Activated CD4-positive, alpha-beta T cell treated with anti-CD3 and anti-CD28 coated beads, Interleukin-2, amount 50 U/mL, for 24 hours (primary cell): ENCODE results near the gene SHISAL1.

ENCODE experiments used
- DNase-seq, 2 donors: peaks; one replicate each; pipeline ENCODE4 v3.0.0-alpha.2; 2020; ENCODE audit warnings: low read depth in 1 of 2, low spot score in 1 of 2

SHISAL1 gene

DNA sequence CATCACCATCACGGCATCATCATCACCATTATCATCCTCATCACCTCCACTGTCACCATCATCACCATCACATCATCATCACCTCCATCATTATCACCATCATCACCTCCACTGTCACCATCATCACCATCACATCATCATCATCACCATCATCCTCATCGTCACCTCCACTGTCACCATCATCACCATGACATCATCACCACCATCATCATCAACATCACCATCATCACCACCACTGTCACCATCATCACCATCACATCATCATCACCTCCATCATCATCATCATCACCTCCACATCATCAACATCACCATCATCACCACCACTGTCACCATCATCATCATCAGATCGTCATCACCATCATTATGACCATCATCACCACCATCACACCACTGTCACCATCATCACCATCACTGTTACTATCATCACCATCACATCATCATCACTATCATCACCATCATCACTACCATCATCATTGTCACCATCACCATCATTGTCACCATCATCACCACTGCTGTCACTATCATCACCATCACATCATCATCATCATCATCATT is 99.2 kb downstream of the SHISAL1 start:
- no peak for DNase-seq

DNA sequence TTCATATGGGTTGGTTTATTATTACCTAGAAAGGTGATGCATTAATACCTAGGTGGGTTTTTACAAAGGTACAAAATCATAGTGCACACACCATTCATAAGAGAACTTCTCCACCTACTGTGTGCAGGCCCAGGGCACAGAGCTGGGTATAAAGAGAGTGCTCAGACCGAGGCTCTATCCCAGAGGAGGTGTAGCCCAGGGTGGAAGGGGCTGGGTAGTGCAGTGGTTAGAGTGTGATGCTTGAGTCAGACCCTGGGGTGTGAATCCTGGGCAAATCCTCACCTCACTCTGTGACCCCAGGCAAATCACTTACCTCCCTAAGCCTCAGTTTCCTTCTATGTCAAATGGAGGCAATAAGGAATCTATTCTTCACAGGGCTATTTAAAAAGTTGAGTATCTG is 99.8 kb downstream of the SHISAL1 start:
- DNase-seq, result no peak

DNA sequence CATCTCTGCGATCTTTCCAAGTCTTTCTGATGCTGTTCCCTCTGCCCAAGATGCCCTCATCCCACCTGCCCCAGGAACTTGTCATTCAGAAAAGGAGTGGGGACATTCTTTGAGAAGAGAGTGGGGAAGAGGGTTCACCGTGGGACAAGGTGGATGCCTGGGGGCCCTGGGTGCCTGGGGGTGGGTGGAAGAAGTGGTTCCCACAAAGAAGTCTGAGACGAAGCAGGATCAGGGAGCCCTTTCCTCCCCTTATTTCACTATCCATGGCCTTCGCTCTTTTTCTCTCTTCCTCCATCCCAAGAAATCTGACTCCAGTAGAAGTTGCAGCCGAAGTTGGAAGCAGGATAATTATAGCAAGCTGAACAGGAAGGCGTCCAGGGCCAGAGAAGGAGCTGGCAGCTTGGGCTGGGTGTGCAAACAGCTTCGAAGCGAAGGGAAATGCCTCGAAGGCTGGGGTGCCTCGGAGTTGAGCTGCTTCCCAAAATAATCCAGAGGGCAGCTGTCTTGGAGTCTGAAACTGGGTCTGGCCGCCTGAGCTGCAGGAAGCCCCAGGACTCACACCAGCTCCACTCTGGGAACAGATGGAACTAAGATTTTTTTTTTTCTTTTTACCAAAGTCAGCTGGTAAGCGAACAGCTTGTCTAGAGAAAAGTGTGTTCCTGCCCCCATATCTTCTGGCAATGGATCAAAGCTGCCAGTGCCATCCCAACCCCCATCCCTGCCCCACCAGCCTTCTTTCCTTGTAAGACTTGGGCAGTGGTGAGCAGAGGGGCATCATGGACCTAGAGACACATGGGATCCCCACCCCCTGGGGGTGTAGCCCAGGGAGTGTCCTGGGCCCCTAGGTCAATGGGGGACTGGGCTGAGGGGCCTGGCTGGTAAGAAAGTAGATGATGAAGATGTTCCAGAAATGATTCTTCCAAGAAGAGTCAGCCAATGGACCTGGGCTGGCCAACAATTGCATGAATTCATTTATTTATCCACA is 100.5 kb downstream of the SHISAL1 start:
- DNase-seq, result no peak

DNA sequence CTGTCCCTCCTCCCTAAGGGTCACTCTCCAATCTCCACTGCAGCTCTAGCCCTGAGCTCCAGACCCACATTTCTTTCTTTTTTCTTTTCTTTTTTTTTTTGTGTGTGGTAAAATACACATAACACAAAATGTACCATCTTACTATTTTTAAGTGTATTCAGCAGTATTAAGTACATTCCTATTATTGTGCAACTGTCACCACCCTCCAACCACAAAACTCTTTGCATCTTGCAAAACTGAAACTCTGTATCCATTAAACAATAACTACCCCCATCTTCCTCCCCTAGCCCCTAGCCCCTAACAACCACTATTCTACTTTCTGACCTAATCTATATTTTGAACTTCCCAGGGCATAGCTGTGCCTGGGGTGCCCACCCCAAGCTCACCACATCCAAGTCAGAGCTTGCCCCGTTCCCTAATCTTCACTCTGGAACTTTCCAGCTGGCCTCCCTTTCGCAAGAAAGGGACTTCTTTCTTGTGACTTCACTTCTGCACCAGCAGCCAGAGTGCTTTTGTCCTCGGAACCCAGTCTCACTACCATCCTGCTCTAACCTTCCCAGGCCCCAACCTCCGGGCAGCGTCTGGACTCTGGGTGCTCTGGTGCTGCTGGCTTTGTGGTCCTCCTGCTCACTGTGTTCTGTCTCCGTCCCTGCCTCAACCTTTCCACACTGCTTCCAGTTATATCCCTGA is 101.3 kb downstream of the SHISAL1 start:
- no peak for DNase-seq

GRCh38 chr22:44210722-44211121 is 102.0 kb downstream of the SHISAL1 start:
- DNase-seq, result no peak

- DNase-seq, result no peak
Measured at GRCh38 chr22:44209343-44209742, 103.4 kb downstream of the SHISAL1 start.

- DNase-seq, result no peak
Measured at GRCh38 chr22:44207981-44208317, 104.8 kb downstream of the SHISAL1 start.

DNA sequence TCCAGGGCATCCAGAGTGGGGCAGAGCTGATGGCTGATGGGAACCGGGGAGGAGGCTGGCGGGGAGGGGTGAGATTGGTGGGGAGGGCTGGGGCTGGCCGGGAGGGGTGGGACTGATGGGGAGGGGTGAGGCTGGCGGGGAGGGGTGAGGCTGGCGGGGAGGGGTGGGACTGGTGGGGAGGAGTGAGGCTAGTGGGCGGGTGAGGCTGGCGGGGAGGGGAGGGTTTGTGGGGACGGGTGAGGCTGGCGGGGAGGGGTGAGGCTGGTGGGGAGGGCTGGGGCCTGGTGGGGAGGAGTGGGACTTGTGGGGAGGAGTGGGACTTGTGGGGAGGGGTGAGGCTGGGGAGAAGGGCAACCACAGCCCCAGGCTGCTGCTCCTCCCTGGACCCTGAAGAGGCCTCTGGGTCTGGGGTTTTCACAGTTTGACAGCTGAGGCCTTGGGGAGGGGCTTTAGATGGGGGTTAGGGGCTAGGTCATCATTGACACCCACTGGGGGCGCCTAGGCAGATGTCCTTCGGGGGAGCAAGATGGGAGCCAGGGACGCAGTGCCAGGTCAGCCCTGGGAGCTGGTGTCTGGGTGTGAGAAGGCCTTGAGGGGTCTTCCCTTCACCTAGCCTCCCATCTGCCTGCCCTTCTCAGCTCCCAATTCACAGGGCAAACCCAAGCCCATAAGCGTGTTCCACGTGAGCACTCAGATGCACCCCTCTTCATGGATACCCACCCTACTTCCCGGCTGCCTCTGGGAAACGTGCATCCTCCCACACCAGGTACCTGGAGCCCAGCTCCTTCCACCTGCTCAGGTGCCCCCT is 105.4 kb downstream of the SHISAL1 start:
- DNase-seq, result no peak

GRCh38 chr22:44206696-44207095 is 106.1 kb downstream of the SHISAL1 start:
- no peak for DNase-seq

DNA sequence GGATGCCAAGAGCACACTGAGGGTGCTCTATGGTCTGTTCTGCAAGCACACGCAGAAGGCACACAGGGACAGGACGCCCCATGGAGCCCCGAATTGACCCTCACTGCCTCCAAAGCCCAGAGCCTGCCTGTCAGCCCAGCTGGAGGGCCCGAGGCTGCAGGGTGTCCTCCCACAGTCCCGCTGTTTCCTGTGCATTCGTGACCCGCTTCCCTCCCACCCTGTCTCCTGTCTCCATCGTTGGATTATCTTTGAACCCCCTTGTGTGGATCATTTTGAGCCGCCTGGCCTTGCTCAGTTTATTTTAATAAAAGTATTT is 106.5 kb downstream of the SHISAL1 start:
- DNase-seq, result no peak

- DNase-seq, result no peak
Measured at GRCh38 chr22:44205516-44206329, 107.0 kb downstream of the SHISAL1 start.

DNA sequence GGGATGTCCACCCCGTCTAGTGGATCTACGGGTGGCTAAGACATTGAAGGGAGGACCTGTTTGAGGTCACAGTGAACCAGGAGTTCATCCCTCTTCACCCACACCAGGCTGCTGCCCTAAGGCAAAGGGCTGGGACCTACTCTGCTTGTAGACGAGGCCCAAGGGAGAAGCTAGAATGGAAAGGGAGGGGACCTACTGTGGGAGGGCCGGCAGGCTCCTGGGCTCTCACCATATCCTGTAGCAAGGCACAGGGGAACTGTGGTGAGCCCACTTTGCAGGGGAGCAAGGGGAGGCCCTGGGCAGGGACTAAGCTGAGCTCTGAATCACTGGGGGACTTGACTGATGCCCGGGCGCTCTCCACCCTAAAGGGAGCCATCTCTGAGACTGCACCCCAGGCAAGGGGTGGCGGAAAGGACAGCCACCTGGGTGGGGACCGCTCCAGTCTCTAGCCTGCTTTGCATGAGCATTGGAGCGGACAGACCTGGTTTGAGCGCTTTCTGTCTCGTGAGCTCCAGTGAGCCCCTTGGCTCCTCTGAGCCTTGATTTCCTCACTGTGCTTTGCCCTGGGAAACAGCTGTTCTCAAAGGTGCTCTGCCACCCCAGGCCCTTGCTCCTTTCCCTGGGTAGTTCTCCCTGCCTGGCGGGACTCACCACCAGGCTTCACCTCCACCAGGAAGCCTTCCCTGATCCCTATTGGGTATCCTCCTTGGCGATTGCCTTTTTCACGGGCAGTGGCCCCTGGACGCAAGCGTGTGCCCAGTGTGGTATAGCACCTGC is 107.8 kb downstream of the SHISAL1 start:
- no peak for DNase-seq

DNA sequence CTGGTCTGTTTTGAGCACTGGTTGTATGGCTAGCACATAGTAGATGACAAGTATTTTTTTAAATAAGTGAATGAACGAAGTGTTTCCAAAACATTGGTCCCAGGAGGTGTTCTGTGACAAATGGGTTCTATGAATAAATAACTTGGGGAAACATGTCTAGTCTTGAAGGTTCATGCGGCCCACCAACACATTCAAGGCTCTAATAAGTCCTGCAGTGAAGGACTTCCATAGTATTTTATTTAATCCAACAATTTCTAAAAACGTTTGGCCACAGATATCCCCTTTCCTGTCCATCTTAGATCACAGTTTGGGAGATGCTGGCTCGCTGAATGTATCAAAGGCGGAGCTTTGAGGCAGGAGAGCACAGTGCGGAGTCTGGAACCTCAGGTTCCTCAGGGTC is 109.5 kb downstream of the SHISAL1 start:
- DNase-seq, result no peak

DNA sequence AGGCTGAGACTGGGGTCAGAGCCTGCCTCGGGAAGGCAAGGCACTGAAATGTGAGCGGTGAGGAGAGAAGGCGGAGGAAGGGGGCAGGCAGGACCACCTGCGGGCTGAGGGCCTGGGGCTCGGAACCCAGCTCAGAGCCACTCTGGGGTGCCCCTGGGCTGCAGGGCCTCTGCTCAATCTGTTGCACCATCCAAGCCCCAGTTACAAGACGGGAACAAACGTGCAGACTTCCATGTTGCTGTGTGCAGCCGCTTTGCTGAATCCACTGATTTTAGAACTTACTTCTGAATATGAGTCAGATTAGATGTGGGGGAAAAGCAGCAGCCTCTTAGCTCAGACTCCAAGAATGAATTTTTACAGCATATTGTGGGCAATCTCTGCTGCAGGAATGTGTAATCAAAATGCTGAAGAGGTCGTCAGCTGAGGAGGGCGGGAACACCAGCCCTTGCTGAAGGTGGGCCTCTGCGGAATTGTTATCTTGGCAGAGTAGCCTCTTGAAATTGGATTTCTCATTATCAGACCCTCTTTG is 110.4 kb downstream of the SHISAL1 start:
- no peak for DNase-seq

DNA sequence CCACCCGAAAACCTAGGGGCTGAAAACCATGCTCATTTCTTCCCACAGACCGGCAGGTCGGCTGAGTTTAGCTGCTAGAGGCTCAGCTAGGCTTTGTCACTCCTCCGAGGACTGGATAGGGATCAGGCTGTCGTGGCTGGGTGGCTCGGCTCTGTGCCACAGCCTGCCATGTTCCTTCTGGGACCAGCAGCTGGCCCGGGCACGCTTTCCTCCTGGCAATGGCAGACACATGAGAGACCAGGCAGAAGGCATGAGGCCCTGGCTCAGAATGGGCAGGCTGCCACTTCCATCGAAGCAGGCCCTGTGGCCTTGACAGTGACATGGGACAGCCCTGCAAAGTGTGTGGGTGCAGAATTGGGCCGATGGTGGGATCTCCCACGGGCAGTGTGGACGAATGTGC is 111.1 kb downstream of the SHISAL1 start:
- DNase-seq, result no peak

- DNase-seq, result no peak
Measured at GRCh38 chr22:44200855-44201550, 111.7 kb downstream of the SHISAL1 start.

DNA sequence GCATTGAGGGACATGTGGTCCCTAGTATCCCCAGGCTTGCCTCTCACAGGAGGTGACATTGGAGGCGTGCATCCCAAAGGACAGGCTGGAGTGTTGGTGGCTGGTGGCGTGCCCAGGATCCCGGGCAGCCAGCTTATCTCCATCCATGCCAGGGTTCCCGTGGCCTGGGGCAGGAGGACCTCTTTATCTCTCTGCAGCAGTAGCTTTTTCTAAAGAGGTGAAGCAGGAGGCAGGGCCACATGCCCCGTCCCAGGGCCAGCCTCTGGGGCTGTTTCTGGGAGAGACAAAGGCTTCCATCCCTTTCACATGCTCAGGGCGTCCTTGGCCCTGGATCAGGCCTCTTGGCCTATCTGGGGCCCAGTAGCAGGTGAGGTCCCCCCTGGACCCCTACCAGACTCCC is 112.3 kb downstream of the SHISAL1 start:
- no peak for DNase-seq

- no peak for DNase-seq
Measured at GRCh38 chr22:44199866-44200265, 112.9 kb downstream of the SHISAL1 start.

DNA sequence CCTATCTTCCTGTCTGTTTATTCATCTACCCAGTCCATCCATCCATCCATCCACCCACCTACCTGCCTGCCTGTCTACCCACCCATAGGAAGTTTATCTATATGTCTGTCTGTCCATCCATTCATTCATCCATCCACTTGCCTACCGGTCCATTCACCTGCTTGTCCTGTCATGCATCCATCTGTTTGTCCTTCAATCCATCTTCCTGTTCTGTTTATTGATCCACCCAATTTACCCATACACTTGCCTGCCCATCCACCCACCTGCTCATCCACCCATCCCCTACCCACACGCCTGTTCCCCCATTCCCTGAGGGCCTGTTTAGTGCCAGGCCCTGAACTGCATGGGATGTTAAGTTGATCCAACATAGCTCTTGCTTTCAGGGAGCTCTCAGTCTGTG is 113.6 kb downstream of the SHISAL1 start:
- DNase-seq, result no peak
